Measurements from ENCODE around the gene NDC80. TPM values are rescaled to one million over a fixed set of nuclear protein-coding genes. Genes with fewer than 3 reads are reported as not detected.

NDC80 gene
- total and polyA plus RNA-seq, 9 of the 15 experiments (the other 6 are each of a cell fraction or from before 2014, with no cell fraction given), result 65.2 to 97.9 (median 83.3) TPM

- no peak; the same call in 1 of the 2 replicates for TF ChIP-seq ZNF592 (IDR thresholded peaks at IDR 0.05)
- TF ChIP-seq ATF1 (CRISPR knock-in tag; IDR thresholded peaks at IDR 0.05), result no peak
- no peak for TF ChIP-seq ATF1 (tag; IDR thresholded peaks at IDR 0.05)
- no peak for TF ChIP-seq ARHGAP35 (IDR thresholded peaks at IDR 0.05; ENCODE audit: partially characterized antibody)
- 0 out of 2 replicates have a peak, but pooled peaks have one; percentile 12 for TF ChIP-seq ZNF583 (CRISPR knock-in tag; IDR thresholded peaks at IDR 0.05)
- TF ChIP-seq BCL6 (CRISPR knock-in tag; IDR thresholded peaks at IDR 0.05), result no peak
- TF ChIP-seq ZNF79 (CRISPR knock-in tag; IDR thresholded peaks at IDR 0.05; ENCODE audit: low read depth), result no peak
- no peak for TF ChIP-seq RFX5 (IDR thresholded peaks at IDR 0.05; ENCODE audit: low read depth, low read length)
- no peak for TF ChIP-seq TOE1 (IDR thresholded peaks at IDR 0.05; ENCODE audit: borderline replicate concordance)
- TF ChIP-seq TOE1 (CRISPR knock-in tag; IDR thresholded peaks at IDR 0.05; ENCODE audit: borderline replicate concordance, low read depth), result no peak
- TF ChIP-seq ZNF512 (tag; IDR thresholded peaks at IDR 0.05), result no peak
- TF ChIP-seq SPI1 (IDR thresholded peaks at IDR 0.05; ENCODE audit: borderline replicate concordance, low read depth, low read length), result no peak
- TF ChIP-seq MEF2A (IDR thresholded peaks at IDR 0.05; ENCODE audit: control insufficient read depth, low read depth, low read length), result no peak
- no peak for TF ChIP-seq SRSF7 (optimal IDR thresholded peaks at IDR 0.05; ENCODE audit: low read depth, low read length)
- no peak for TF ChIP-seq OTX1 (CRISPR knock-in tag; IDR thresholded peaks at IDR 0.05)
- no peak for TF ChIP-seq ZFP1 (CRISPR knock-in tag; IDR thresholded peaks at IDR 0.05)
- no peak for TF ChIP-seq CBX5 (IDR thresholded peaks at IDR 0.05; ENCODE audit: borderline replicate concordance, low read depth)
- TF ChIP-seq U2AF1 (optimal IDR thresholded peaks at IDR 0.05; ENCODE audit: low read depth, low read length), result no peak
- no peak for TF ChIP-seq KDM5B (IDR thresholded peaks at IDR 0.05; ENCODE audit: insufficient replicate concordance, low read depth, low read length)
- TF ChIP-seq RCOR1 (IDR thresholded peaks at IDR 0.05; ENCODE audit: borderline replicate concordance in 1 of 2, low read depth in 2 of 2, low read length in 2 of 2), result peak in 1 of 2 experiments; percentile 67; a peak in 3 of 4 replicates
- TF ChIP-seq SMARCA5 (IDR thresholded peaks at IDR 0.05), result peak; percentile 63; the same call in 1 of the 2 replicates
- TF ChIP-seq MYBL2 (IDR thresholded peaks at IDR 0.05; ENCODE audit: low read depth), result no peak
- no peak for TF ChIP-seq MYBL2 (CRISPR knock-in tag; IDR thresholded peaks at IDR 0.05; ENCODE audit: borderline replicate concordance)
Observed at GRCh38 chr18:2569338-2570207, 1.8 kb upstream of the NDC80 start (continued).

Data from K562 (cell line).